Measurements from ENCODE around the gene TFCP2L1. TPM values are rescaled to one million over a fixed set of nuclear protein-coding genes. Genes with fewer than 3 reads are reported as not detected.

TFCP2L1 gene
- total RNA-seq, 4 donors from 2014 or later, result 0.31 to 5.7 (median 0.41) TPM

DNA sequence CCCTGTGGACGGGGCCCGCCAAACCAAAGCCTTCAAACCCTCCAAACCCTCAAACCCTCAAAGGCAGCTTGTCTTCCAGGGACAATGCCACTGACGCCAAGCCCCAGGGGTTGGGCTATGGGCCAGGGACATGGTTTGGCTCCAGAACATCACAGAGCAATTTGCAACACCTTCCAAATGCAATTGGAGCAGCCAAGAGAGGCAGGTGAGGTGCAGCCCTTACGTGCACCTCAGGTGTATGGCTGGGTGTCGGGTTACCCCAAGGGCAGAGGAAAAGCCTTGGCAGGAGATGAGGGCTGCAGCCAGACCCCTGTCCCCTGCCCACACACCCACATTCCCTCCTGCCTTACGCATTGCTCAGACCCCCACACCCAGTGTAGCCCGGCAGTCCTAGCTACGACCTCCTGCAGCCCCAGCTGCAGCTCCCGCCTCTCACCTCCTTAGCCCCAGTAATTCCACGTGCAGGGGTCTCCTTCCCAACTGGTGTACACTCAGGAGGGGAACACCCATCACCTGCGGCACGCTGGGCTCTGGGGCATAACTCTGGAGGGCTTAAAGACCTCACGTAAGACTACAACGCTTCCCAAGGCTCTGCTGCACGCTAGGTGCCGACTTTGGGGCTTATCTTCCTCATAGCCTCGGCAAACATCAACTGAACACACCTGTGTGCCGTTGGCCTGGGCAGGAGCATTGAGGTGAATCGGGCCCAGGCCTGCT, 88.7 kb downstream of the TFCP2L1 start:
- no peaks in the 10 kb centered on the region for H3K4me1 ChIP-seq
- H3K27me3 ChIP-seq, result no peaks in the 10 kb centered on the region
- no peak for TF ChIP-seq POLR2AphosphoS5 (IDR thresholded peaks at IDR 0.05)
- TF ChIP-seq, protein P1, sequence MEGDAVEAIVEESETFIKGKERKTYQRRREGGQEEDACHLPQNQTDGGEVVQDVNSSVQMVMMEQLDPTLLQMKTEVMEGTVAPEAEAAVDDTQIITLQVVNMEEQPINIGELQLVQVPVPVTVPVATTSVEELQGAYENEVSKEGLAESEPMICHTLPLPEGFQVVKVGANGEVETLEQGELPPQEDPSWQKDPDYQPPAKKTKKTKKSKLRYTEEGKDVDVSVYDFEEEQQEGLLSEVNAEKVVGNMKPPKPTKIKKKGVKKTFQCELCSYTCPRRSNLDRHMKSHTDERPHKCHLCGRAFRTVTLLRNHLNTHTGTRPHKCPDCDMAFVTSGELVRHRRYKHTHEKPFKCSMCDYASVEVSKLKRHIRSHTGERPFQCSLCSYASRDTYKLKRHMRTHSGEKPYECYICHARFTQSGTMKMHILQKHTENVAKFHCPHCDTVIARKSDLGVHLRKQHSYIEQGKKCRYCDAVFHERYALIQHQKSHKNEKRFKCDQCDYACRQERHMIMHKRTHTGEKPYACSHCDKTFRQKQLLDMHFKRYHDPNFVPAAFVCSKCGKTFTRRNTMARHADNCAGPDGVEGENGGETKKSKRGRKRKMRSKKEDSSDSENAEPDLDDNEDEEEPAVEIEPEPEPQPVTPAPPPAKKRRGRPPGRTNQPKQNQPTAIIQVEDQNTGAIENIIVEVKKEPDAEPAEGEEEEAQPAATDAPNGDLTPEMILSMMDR (IDR thresholded peaks at IDR 0.05), result no peak
- TF ChIP-seq POLR2A (IDR thresholded peaks at IDR 0.05), result no peak
- TF ChIP-seq EP300 (IDR thresholded peaks at IDR 0.05), result no peak
- H3K4me3 ChIP-seq, result no peak overlapping the region
- H3K36me3 ChIP-seq, result no peaks in the 10 kb centered on the region
- no peak overlapping the region for H3K27ac ChIP-seq
- H3K9me3 ChIP-seq, result no peaks in the 10 kb centered on the region
- ATAC-seq, result no peak
- WGBS, 2 donors (ENCODE audit: low coverage in 1 of 2), result 87% methylated on average over 4 of the region's 19 CpGs; no CpG with 5 or more reads in 1 of the 2 donors

DNA sequence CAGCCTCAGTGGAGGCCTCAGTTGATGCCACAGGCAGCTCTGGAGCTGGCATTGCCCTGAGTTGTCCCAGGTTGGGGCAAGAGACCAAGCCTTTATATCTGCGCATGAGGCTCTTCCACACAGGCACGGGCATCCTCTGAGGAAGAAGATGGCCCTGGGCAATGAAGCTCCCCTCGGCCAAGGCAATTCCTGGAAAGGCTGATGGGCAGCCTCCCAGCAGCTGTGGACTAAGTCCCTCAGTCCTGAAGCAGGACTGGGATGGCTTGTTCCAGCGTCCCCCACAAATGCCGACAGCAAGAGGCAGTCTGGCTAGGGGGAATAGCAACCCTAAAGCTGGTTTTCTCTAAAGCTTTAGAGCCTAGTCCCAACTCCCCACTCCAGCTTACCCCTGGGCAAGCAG, 90.0 kb downstream of the TFCP2L1 start:
- H3K4me3 ChIP-seq, result no peak overlapping the region
- no peaks in the 10 kb centered on the region for H3K9me3 ChIP-seq
- WGBS, 2 donors (ENCODE audit: low coverage in 1 of 2), result no CpG with 5 or more reads among the region's 5 CpGs
- H3K36me3 ChIP-seq, result no peaks in the 10 kb centered on the region
- TF ChIP-seq POLR2AphosphoS5 (IDR thresholded peaks at IDR 0.05), result no peak
- TF ChIP-seq, protein P1 (IDR thresholded peaks at IDR 0.05), result no peak
- no peak for TF ChIP-seq POLR2A (IDR thresholded peaks at IDR 0.05)
- no peak for TF ChIP-seq EP300 (IDR thresholded peaks at IDR 0.05)
- ATAC-seq, result no peak
- no peak overlapping the region for H3K27ac ChIP-seq
- no peaks in the 10 kb centered on the region for H3K27me3 ChIP-seq
- no peaks in the 10 kb centered on the region for H3K4me1 ChIP-seq

DNA sequence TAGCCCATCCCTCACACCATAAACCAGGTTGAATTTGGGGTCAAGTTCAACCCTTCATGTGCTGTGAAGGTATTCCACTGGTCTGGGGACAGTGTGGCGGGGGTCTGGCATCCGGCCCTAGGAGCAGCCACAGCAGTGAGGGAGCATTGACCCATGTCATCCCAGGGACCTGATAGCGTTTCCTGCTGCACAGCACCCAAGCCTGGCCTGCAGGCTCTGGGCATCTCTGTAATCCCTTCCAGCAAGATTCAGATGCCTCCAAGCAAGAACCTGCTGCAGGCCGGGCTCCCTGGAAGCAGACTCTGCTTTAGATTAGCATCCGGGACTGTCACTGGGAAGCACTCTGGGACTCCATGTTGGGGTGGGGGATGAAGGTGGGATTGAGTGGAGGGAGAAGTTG, 90.4 kb downstream of the TFCP2L1 start:
- ATAC-seq, result no peak
- Histone ChIP-seq H3K27me3 (no peaks in the 10 kb centered on the region), H3K4me1 (no peaks in the 10 kb centered on the region), H3K9me3 (no peaks in the 10 kb centered on the region), H3K4me3 (no peak overlapping the region), H3K27ac (no peak overlapping the region), H3K36me3 (no peaks in the 10 kb centered on the region)
- TF ChIP-seq POLR2AphosphoS5 (IDR thresholded peaks at IDR 0.05) (no peak), EP300 (IDR thresholded peaks at IDR 0.05) (no peak), POLR2A (IDR thresholded peaks at IDR 0.05) (no peak)
- TF ChIP-seq, protein P1 (IDR thresholded peaks at IDR 0.05), result no peak
- WGBS, 2 donors (ENCODE audit: low coverage in 1 of 2), result no CpG with 5 or more reads among the region's 5 CpGs

DNA sequence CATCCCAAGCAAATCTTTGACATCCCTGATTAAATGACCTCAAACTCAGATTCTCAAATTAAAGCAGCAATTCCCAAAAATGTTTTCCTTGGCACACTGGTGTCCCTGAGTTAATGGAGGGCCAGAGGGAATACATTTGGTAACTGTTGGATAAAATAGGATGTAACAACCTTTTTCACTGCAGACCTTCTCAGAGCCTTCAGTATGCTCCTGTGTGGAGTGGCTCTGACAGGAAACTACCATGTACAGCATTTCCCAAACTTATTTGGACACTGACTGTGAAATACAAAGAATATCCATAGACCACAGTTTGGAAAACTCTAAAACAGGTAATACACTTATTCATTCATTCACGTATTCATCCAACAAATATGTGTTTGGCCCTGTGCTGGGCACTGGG, 91.8 kb downstream of the TFCP2L1 start:
- H3K9me3 ChIP-seq, result no peaks in the 10 kb centered on the region
- no peak for ATAC-seq

More for the DNA sequence above, 91.8 kb downstream of the TFCP2L1 start:
- no peak overlapping the region for H3K4me3 ChIP-seq
- H3K4me1 ChIP-seq, result no peaks in the 10 kb centered on the region
- H3K27me3 ChIP-seq, result no peaks in the 10 kb centered on the region
- no peak for TF ChIP-seq EP300 (IDR thresholded peaks at IDR 0.05)
- no peak for TF ChIP-seq POLR2A (IDR thresholded peaks at IDR 0.05)
- TF ChIP-seq, protein P1 (IDR thresholded peaks at IDR 0.05), result no peak
- TF ChIP-seq POLR2AphosphoS5 (IDR thresholded peaks at IDR 0.05), result no peak
- H3K27ac ChIP-seq, result no peak overlapping the region
- WGBS, 2 donors (ENCODE audit: low coverage in 1 of 2), result 89 to 93% methylated on average over 1 of the region's 1 CpG
- no peaks in the 10 kb centered on the region for H3K36me3 ChIP-seq
